GM12874 (cell line): Measurements from ENCODE around the gene IL19.

Experiments used
- TF ChIP-seq, protein P1 (sequence below): IDR thresholded peaks from 2 replicates; pipeline ENCODE4 v1.5.1; 2011; ENCODE audit warnings: low read depth, mild to moderate bottlenecking, control low read depth, low read length, moderate library complexity; ENCODE audit not compliant: insufficient read depth

The IL19 gene

DNA sequence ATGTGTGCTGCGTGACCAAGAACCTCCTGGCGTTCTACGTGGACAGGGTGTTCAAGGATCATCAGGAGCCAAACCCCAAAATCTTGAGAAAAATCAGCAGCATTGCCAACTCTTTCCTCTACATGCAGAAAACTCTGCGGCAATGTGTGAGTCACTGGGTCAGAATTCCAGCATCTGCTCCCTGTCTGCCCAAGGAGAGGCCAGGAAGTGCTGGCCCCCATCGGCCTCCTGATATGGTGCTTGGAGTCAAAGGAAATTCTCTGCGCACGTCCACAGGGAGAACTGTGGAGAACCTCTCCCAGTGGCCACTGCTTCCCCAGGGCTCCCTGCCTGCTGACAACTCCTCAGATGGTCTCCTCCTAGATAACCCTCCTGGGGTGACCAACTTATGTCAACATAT is 69.3 kb downstream of the IL19 start:
- TF ChIP-seq, protein P1, sequence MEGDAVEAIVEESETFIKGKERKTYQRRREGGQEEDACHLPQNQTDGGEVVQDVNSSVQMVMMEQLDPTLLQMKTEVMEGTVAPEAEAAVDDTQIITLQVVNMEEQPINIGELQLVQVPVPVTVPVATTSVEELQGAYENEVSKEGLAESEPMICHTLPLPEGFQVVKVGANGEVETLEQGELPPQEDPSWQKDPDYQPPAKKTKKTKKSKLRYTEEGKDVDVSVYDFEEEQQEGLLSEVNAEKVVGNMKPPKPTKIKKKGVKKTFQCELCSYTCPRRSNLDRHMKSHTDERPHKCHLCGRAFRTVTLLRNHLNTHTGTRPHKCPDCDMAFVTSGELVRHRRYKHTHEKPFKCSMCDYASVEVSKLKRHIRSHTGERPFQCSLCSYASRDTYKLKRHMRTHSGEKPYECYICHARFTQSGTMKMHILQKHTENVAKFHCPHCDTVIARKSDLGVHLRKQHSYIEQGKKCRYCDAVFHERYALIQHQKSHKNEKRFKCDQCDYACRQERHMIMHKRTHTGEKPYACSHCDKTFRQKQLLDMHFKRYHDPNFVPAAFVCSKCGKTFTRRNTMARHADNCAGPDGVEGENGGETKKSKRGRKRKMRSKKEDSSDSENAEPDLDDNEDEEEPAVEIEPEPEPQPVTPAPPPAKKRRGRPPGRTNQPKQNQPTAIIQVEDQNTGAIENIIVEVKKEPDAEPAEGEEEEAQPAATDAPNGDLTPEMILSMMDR, result no peak

DNA sequence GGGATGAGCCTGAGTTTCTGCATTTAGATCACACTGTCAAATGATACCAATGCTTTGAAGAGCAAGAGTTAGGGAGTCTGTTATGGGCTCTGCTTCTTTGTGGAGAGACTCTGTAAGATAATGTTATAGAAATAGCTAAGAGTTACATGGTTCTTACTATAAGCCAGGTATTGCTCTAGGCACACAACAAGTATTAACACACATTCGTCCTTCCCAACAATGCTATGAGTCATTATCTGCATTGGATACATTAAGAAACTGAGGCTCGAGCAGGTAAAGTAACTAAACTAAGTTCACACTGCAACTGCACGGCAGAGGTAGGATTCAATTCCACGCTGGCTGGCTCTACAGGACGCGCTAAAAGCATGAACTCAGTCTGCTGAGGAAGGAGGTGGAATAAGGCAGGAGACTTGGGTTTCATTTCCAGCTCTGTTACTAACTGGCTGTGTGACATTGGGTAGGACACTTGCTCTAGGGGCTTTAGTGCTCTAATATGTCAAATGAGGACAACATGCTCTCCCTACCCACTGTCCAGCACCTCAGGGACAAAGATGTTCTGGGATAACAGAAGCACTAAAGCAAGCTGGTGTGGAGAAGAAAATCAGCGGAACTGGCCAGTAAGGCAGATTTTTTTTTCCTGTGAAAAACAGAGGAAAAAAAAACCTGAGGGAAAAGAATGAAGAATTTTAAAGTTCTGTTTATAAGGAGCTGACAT is 71.2 kb downstream of the IL19 start:
- TF ChIP-seq, protein P1, result no peak

DNA sequence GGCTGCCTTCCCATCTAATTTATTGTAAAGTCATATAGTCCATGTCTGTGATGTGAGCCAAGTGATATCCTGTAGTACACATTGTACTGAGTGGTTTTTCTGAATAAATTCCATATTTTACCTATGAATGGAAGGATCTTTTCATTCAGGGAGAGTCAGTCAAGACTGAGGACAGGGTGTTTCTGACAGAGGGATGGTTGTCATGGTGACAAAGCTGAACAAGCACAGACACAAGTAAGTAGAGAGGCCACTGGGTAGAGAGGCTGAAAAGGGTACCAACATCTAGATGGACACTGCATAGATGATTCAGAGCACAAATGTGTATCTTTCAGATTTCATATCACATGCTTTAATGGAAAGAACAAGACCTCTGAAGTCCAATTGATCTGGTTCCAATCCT is 72.3 kb downstream of the IL19 start:
- TF ChIP-seq, protein P1, result no peak

DNA sequence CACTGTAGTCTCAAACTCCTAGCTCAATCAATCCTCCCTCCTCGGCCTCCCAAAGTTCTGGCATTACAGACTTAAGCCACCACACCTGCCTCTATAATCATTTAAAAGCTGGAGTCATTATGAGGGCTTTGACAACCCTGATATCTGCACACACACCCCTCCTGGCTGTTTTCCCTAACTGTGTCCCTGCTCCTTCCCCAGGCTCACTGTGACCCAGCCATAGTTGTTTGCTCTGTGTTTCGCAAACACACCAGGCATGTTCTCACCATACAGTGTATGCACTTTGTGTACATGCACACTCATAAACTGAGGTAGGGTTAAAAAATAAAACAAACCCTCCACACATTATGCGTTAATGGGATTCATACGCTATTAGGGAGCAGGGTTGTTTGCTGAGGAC is 73.1 kb downstream of the IL19 start:
- TF ChIP-seq, protein P1, result no peak

DNA sequence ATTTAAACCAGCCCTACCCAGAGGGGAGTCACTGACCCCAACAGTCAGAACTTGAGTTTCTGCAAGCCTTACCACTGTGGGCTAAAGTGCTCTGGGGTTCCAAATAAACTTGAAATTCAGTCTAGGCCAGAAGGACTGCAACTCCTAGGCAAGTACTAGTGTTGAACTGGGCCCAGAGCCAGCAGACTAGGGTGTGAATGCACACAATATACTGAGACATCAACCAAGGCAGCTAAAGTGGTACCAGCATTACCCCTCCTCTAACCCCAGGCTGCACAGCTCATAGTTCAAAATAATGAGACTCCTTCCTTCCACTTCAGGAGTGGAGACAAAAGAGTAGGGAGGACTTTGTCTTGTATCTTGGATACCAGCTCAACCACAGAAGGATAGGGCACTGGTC is 75.9 kb downstream of the IL19 start:
- TF ChIP-seq, protein P1, result no peak

DNA sequence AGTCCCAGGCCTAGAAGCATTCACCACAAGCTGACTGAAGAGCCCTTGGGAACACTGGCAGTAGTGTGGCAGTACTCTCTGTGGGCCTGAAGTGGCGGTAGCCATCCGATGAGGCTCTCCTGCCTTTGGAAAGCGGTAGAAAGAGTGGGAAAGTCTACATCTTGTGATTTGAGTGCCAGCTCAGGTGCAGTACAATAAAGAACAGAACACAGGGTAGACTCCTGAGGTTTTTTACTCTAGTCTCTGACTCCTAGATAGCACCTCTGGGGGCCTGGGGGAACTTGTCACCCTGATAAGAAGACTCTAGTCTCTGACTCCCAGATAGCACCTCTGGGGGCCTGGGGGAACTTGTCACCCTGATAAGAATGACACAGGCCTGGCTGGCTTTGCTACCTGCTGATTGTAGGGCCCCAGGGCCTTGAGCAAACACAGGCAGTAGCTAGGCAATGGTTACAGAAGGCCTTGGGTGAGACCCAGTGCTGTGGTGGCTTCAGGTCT is 76.8 kb downstream of the IL19 start:
- TF ChIP-seq, protein P1, result no peak

DNA sequence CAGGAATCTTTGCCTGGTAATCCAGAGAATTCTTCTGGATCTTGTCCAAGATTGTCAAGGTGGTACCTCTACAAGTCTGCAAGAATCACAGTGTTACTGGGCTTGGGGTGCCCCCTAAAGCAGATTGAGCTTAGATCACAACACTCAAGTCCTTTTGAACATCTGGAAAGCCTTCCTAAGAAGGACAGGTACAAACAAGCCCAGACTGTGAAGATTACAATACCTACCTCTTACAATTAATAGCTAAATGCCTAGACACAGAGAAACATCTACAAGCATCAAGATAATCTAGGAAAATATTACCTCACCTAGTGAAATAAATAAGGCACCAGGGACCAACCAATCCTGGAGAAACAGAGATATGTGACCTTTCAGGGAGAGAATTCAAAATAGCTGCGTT is 77.4 kb downstream of the IL19 start:
- TF ChIP-seq, protein P1, result no peak
